Spleen (tissue), 3 donors: ENCODE data around the gene JOSD2.

Experiments
- POLR2A ChIP-seq, 3 donors: fragments of 450-650 bp; IDR thresholded peaks; one replicate each; pipeline ENCODE4 v1.5.1; 2017; ENCODE audit warnings: antibody characterized with exemption in 3 of 3, mild to moderate bottlenecking in 1 of 3
- POLR2AphosphoS5 ChIP-seq, 3 donors: sonication (generic); formaldehyde crosslinking; IDR thresholded peaks; one replicate each; pipeline ENCODE4 v1.5.1; 2017; ENCODE audit warnings: antibody characterized with exemption in 3 of 3

DNA sequence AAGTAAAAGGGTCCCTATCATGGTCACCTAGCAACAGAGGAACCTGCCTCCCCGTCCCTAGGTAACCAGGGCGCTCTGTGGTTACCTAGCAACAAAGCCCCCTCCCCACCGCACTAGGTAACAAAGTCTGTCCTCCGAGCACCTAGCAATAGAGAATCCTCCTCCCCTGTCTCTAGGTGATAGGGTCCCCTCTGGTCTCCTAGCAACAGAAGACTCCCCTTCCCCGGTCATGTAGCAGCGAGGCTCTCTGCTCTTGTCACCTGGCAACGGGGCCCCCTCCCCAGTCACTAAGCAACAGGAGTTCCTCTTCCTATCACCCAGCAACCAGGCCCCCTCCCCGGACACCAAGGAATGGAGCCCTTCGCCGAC, 307 bp downstream of the JOSD2 start:
- TF ChIP-seq POLR2A (IDR thresholded peaks at IDR 0.05) (no peak), POLR2AphosphoS5 (IDR thresholded peaks at IDR 0.05) (no peak)
